ENCODE results near the gene SGF29.
"Not testable (repeated sequence)": the region's sequence is repeated elsewhere in the genome, so short reads cannot be mapped to it uniquely, and the experiment has no call there.

SGF29 gene

GRCh38 chr16:28553776-28554633 is at the start of gene SGF29:
SGF29 (plus strand) TSS chr16:28553920; CDS start chr16:28581070, 27,150 bp downstream.
- peak; percentile 92 to 93 for DNase-seq

DNA sequence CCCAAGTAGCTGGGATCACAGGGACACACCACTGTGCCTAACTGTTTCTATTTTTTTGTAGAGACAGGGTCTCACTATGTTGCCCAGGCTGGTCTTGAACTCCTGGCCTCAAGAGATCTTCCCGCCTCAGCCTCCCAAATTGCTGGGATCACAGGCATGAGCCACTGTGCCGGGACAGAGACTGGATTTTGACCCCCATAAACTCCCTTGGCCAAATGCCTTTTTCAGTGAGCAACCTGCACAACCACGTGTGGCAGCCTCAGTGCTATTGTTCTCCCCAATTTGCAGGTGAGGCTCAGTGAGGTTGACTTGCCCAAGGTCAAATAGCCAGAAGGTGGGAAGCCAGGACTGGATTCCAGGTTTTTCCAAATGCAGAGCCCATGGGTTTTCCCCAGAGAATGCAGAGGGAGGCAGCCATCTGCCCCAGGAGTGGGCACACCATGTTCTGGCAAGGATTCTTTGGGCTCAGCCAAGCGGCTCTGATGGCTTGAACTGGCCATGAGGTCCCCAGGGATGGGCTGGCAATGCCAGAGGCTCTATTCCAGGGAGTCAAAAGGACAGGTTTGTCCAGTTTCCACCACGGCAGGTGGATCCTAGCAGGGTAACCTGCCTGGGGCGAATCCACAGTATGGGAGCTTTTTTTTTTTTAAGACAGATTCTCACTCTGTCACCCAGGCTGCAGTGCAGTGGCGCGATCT is 48.9 kb upstream of the SGF29 start:
- DNase-seq: no peak

- no peak for DNase-seq
Observed at GRCh38 chr16:28505489-28506137, 48.1 kb upstream of the SGF29 start.

- DNase-seq: no peak
Observed at GRCh38 chr16:28511031-28511430, 42.7 kb upstream of the SGF29 start.

- DNase-seq: no peak
Observed at GRCh38 chr16:28511801-28512789, 41.6 kb upstream of the SGF29 start.

GRCh38 chr16:28513484-28514181 is 40.1 kb upstream of the SGF29 start:
- no peak for DNase-seq

GRCh38 chr16:28514246-28514645 is 39.5 kb upstream of the SGF29 start:
- no peak for DNase-seq

- DNase-seq: no peak
Observed at GRCh38 chr16:28520672-28521071, 33.0 kb upstream of the SGF29 start.

- no peak for DNase-seq
Observed at GRCh38 chr16:28521436-28521835, 32.3 kb upstream of the SGF29 start.

- no peak for DNase-seq
Observed at GRCh38 chr16:28522792-28523191, 30.9 kb upstream of the SGF29 start.

- no peak for DNase-seq
Observed at GRCh38 chr16:28524681-28525171, 29.0 kb upstream of the SGF29 start.

- no peak for DNase-seq
Observed at GRCh38 chr16:28526201-28527099, 27.3 kb upstream of the SGF29 start.

DNA sequence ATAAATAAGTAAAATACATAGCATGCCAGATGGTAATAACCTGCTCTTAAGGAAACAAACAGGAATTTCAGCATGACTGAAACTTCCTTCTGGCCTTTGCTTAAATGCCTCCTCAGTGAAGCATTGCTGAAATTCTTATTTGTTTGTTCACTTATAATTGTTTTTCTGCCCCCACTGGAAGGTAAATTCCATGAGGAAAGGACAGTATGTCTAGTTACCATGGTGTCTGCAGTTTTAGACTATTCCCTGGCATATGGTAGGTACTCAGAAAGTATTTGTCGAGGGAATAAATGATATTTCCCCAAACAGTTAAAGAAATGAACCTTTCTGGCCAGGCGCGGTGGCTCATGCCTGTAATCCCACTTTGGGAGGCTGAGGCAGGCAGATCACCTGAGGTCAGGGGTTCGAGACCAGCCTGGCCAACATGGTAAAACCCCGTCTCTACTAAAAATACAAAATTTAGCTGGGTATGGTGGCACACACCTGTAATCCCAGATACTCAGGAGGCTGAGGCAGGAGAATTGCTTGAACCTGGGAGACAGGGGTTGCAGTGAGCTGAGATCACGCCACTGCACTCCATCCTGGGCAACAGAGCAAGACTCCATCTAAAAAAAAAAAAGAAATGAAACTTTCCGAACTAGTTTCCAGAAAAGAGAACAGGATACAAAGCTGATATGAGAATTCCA is 26.5 kb upstream of the SGF29 start:
- not testable (repeated sequence) for DNase-seq

DNA sequence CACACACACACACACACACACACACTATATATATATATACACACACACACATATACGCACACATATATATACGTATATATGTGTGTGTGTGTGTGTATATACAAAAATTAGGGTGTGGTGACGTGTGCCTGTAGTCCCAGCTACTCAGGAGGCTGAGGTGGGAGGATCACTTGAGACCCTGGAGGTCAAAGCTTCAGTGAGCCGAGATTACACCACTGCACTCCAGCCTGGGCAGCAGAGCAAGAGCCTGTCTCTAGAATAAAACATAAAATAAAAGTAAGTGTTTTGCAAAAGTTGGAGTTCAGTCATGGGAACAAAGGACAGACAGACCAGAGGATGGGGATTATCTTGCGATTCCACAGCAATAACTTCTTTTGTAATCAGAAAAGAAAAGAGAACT is 25.7 kb upstream of the SGF29 start:
- DNase-seq: no peak

DNA sequence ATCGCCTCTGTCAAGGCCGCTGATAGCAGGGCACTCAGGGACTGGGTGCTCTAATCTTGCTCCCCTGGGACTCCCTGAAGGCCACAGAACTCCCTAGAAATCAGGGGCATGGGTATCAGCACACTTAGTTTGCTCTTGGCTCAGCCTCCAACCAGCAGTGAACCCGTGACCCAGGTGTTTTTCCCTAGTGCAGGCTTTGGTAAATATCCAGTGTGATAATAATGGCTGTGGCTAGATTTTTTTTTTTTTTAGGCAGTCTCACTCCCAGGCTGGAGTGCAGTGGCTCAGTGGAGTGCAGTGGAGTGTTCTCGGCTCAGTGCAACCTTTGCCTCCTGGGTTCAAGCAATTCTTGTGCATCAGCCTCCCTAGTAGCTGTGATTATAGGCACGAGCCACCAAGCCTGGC is 25.3 kb upstream of the SGF29 start:
- no peak for DNase-seq

- DNase-seq: no peak
Observed at GRCh38 chr16:28529124-28529523, 24.6 kb upstream of the SGF29 start.

GRCh38 chr16:28531777-28532744 is 21.7 kb upstream of the SGF29 start:
- DNase-seq: no peak

DNA sequence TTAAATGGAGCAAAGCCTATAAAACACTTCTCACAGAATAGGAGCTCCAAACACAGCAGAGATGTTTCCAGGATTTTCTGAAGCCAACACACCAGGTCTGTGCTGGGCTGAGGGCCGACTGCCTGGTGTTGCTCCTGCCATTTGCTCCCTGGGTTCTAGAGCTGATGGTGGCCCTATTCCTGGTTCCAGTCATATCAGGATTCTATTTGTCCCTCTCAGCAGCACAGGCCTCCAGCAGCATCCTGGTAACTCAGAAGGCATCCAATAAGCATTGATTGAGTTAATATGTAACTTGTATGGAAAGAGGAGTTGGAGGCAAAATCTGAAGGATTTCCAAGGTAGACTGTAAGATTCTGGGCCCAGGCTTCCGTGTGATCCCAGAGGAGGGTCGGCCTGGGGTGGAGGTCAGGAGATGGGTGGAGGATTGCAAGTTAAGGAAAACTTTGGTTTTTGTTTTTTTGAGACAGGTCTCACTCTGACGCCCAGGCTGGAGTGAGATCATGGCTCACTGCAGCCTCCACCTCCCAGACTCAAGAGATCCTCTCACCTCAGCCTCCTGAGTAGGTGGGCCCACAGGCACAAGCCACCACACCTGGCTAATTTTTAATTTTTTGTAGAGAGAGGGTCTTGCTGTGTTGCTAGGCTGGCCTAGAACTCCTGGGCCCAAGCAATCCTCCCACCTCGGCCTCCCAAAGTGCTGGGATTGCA is 20.6 kb upstream of the SGF29 start:
- no peak for DNase-seq

Data from activated CD4-positive, alpha-beta T cell treated with anti-CD3 and anti-CD28 coated beads, Interleukin-2, amount 50 U/mL, for 48 hours (primary cell).